B cell (primary cell): Measurements from ENCODE around the gene PALLD. TPM values are rescaled to one million over a fixed set of nuclear protein-coding genes. Genes with fewer than 3 reads are reported as not detected.

ENCODE experiments used
- ATAC-seq: fragments of 200-7000 bp; cut with Tn5 transposase; one replicate; pipeline ENCODE4 v1.10.0; 2021; ENCODE audit warnings: low read depth, mild to moderate bottlenecking, moderate number of reproducible peaks, moderate library complexity
- CTCF ChIA-PET: fragments of 350-600 bp; sonication (Branson Sonifier 250); formaldehyde crosslinking; loops from one replicate; lab custom pipeline; 2021; ENCODE audit warnings: antibody characterized with exemption, inconsistent platforms; lab: Charles Lee
- POLR2A ChIA-PET: fragments of 350-600 bp; sonication (Branson Sonifier 250); formaldehyde crosslinking; loops from one replicate; lab custom pipeline; 2021; ENCODE audit warnings: antibody characterized with exemption; lab: Charles Lee
- DNase-seq: peaks from one replicate; pipeline ENCODE4 v3.0.0; 2013
- H2AFZ ChIP-seq: 2 replicates; pipeline ENCODE4 v1.6.1; 2012; ENCODE audit warnings: mild to moderate bottlenecking, low read depth, low read length; ENCODE audit not compliant: insufficient read depth, poor library complexity, severe bottlenecking
- H3K27ac ChIP-seq, 2 donors: 1 replicate in 1 of 2; 2 replicates in 1 of 2; pipeline ENCODE4 v1.5.1; 2012 to 2013; ENCODE audit warnings: low read length in 2 of 2, mild to moderate bottlenecking in 2 of 2, moderate library complexity in 1 of 2
- H3K27me3 ChIP-seq, 4 experiments: fragments of 200-600 bp in 1 of 4; sonication (generic) in 1 of 4; replicated peaks in 1 of 4; 1 replicate in 2 of 4; 2 replicates in 2 of 4; pipeline versions ENCODE4 v1.6.1 to v1.7.0; 2013 to 2016; ENCODE audit warnings: low read length in 3 of 4, mild to moderate bottlenecking in 2 of 4, mixed read lengths in 1 of 4, moderate library complexity in 1 of 4; ENCODE audit not compliant: insufficient read depth in 4 of 4, control insufficient read depth in 3 of 4; ENCODE audit errors: control extremely low read depth in 1 of 4
- H3K36me3 ChIP-seq, 2 experiments: replicated peaks in 1 of 2; 1 replicate in 1 of 2; 2 replicates in 1 of 2; pipeline versions ENCODE4 v1.6.1 to v1.7.1; 2013; ENCODE audit warnings: low read length in 1 of 2; ENCODE audit not compliant: insufficient read depth in 2 of 2, control insufficient read depth in 1 of 2; ENCODE audit errors: control extremely low read depth in 1 of 2, extremely low read depth in 1 of 2
- H3K4me1 ChIP-seq, 2 donors: fragments of 200-600 bp in 1 of 2; sonication (generic) in 1 of 2; 1 replicate in 1 of 2; 2 replicates in 1 of 2; pipeline versions ENCODE4 v1.5.1 to v1.6.1; 2013 to 2017; ENCODE audit warnings: low read length in 2 of 2; ENCODE audit not compliant: control insufficient read depth in 2 of 2, insufficient read depth in 2 of 2
- H3K4me2 ChIP-seq: replicated peaks from 2 replicates; pipeline ENCODE3; 2012; ENCODE audit warnings: mild to moderate bottlenecking, low read depth, low read length; ENCODE audit not compliant: poor library complexity, severe bottlenecking
- H3K4me3 ChIP-seq, 5 experiments: fragments of 200-600 bp in 1 of 5; sonication (generic) in 1 of 5; 1 replicate in 3 of 5; 2 replicates in 2 of 5; pipeline versions ENCODE4 v1.5.1 to v1.7.0; 2011 to 2016; ENCODE audit warnings: low read length in 4 of 5, mild to moderate bottlenecking in 4 of 5, low read depth in 2 of 5, control low read depth in 1 of 5, moderate library complexity in 1 of 5; ENCODE audit not compliant: insufficient read depth in 1 of 5; ENCODE audit errors: control extremely low read depth in 1 of 5, extremely low read depth in 1 of 5
- H3K79me2 ChIP-seq: fragments of 200-600 bp; sonication (generic); one replicate; pipeline ENCODE4 v1.6.0; 2016; ENCODE audit warnings: low read length; ENCODE audit not compliant: control insufficient read depth, insufficient read depth
- H3K9ac ChIP-seq: fragments of 200-600 bp; sonication (generic); 2 replicates; pipeline ENCODE4 v1.6.1; 2017; ENCODE audit warnings: mild to moderate bottlenecking, low read length, moderate library complexity
- H3K9me3 ChIP-seq, 3 donors: one replicate each; pipeline versions ENCODE4 v1.6.1 to v1.7.1; 2013; ENCODE audit warnings: low read length in 2 of 3; ENCODE audit not compliant: control insufficient read depth in 2 of 3, insufficient read depth in 1 of 3; ENCODE audit errors: control extremely low read depth in 1 of 3
- H4K20me1 ChIP-seq: 2 replicates; pipeline ENCODE4 v1.6.0; 2012; ENCODE audit warnings: mild to moderate bottlenecking, low read length; ENCODE audit not compliant: insufficient read depth, control insufficient read depth, poor library complexity, severe bottlenecking
- H3K27ac Mint-ChIP-seq: one replicate; pipeline ENCODE4 v1.8.0; 2021; ENCODE audit warnings: mixed read lengths
- H3K27me3 Mint-ChIP-seq: one replicate; pipeline ENCODE4 v1.8.0; 2021; ENCODE audit warnings: mixed read lengths
- H3K4me1 Mint-ChIP-seq: one replicate; pipeline ENCODE4 v1.8.0; 2021; ENCODE audit warnings: mixed read lengths
- H3K4me3 Mint-ChIP-seq: one replicate; pipeline ENCODE4 v1.8.0; 2021; ENCODE audit warnings: mixed read lengths
- H3K9me3 Mint-ChIP-seq: one replicate; pipeline ENCODE4 v1.8.0; 2022; ENCODE audit warnings: mixed read lengths; ENCODE audit not compliant: insufficient read depth
- CTCF ChIP-seq: fragments of 200-600 bp; IDR thresholded peaks from one replicate; pipeline ENCODE4 v1.8.0; 2022; ENCODE audit warnings: antibody characterized with exemption, mild to moderate bottlenecking
- EZH2 ChIP-seq: IDR thresholded peaks from 2 replicates; pipeline ENCODE4 v1.6.1; 2012; ENCODE audit warnings: borderline replicate concordance, low read depth, mild to moderate bottlenecking, moderate library complexity, low read length; ENCODE audit not compliant: insufficient read depth, poor library complexity, severe bottlenecking
- WGBS: methylation state at CpG from one replicate; pipeline ENCODE4 v1.1.5; 2013; ENCODE audit warnings: missing lambda C conversion rate; ENCODE audit not compliant: insufficient coverage; 5-methylcytosine and 5-hydroxymethylcytosine counted together
- intact Hi-C: fragments of 100-400 bp; cut with micrococcal nuclease; formaldehyde crosslinking; loops from one replicate; pipeline ENCODE4 v1.10.0; 2022
- polyA plus RNA-seq: library from polyadenylated mRNA; depleted of rRNA; stranded (reverse); fragments of >200 nt; gene quantifications from 2 replicates; pipeline ENCODE4 v1.2.3, GENCODE V29; 2012
- total RNA-seq, 2 donors: library from RNA; stranded (reverse); fragments of 120-200 nt in 1 of 2; gene quantifications; 1 replicate in 1 of 2; 2 replicates in 1 of 2; pipeline versions ENCODE4 v1.2.3 to v1.2.4, GENCODE V29; 2013 to 2022

PALLD gene
- total and polyA plus RNA-seq, 2 donors (not counting 1 experiment from before 2014, with no cell fraction given): 0.63 to 0.71 TPM

GRCh38 chr4:168794092-168794707 is 297.3 kb downstream of the PALLD start:
- TF ChIP-seq EZH2: no peak
- no peak for TF ChIP-seq CTCF
- no peaks in the 10 kb centered on the region for H3K27me3 Mint-ChIP-seq
- 87% methylated on average over 14 of the region's 20 CpGs for WGBS
- Histone ChIP-seq H4K20me1 (no peaks in the 10 kb centered on the region), H3K79me2 (no peaks in the 10 kb centered on the region), H3K36me3 (no peaks in the 10 kb centered on the region), H3K27me3 (no peaks in the 10 kb centered on the region), H3K9me3 (peaks cover 0 to 4% (median 0%) of the 10 kb centered on the region in 3 donors), H3K9ac (no peak overlapping the region), H3K27ac (no peak overlapping the region), H3K4me3 (no peak overlapping the region), H2AFZ (no peak overlapping the region), H3K4me2 (no peak overlapping the region), H3K4me1 (peaks cover 3 to 7% of the 10 kb centered on the region in 2 donors)
- H3K4me1 Mint-ChIP-seq: peaks cover 6% of the 10 kb centered on the region
- no peak overlapping the region for H3K4me3 Mint-ChIP-seq
- CTCF ChIA-PET: no interaction called here
- intact Hi-C loops: no loop called here
- no peak for DNase-seq
- POLR2A ChIA-PET: no interaction called here
- no peaks in the 10 kb centered on the region for H3K9me3 Mint-ChIP-seq
- no peak for ATAC-seq
- H3K27ac Mint-ChIP-seq: no peak overlapping the region

GRCh38 chr4:168794881-168795280 is 298.0 kb downstream of the PALLD start:
- Mint-ChIP-seq H3K9me3 (no peaks in the 10 kb centered on the region), H3K27ac (no peak overlapping the region), H3K4me3 (no peak overlapping the region), H3K27me3 (no peaks in the 10 kb centered on the region), H3K4me1 (peaks cover 4% of the 10 kb centered on the region)
- POLR2A ChIA-PET: interaction anchor here (0.6 kb wide), 1 partner anchor 37 kb away, joined by 3 read pairs; no protein-coding TSS in a partner anchor
- Histone ChIP-seq H3K4me3 (no peak overlapping the region), H4K20me1 (no peaks in the 10 kb centered on the region), H3K4me2 (no peak overlapping the region), H2AFZ (no peak overlapping the region), H3K9me3 (peaks cover 0 to 4% (median 0%) of the 10 kb centered on the region in 3 donors), H3K36me3 (no peaks in the 10 kb centered on the region), H3K27me3 (no peaks in the 10 kb centered on the region), H3K27ac (no peak overlapping the region), H3K79me2 (no peaks in the 10 kb centered on the region), H3K4me1 (peaks cover 3 to 5% of the 10 kb centered on the region in 2 donors), H3K9ac (no peak overlapping the region)
- ATAC-seq: no peak
- intact Hi-C loops: no loop called here
- no peak for DNase-seq
- CTCF ChIA-PET: no interaction called here
- WGBS: 80% methylated on average over 1 of the region's 3 CpGs
- TF ChIP-seq EZH2 (no peak), CTCF (no peak)
